Neural progenitor cell (in vitro differentiated cells): ENCODE measurements around the gene MTR. TPM values are rescaled to one million over a fixed set of nuclear protein-coding genes. Genes with fewer than 3 reads are reported as not detected.
A peak's percentile ranks its signal among the peaks of the same experiment; 100 is the strongest.

Source experiments
- DNase-seq: peaks from one replicate; pipeline ENCODE4 v3.0.0-alpha.2; 2016; ENCODE audit warnings: low spot score
- H2AFZ ChIP-seq: fragments of 200-600 bp; sonication (generic); replicated peaks from 2 replicates; pipeline ENCODE4 v1.6.1; 2016; ENCODE audit warnings: antibody characterized with exemption
- H3F3A ChIP-seq: fragments of 200-600 bp; sonication (generic); 2 replicates; pipeline ENCODE4 v1.6.1; 2016; ENCODE audit warnings: antibody characterized with exemption, low read depth
- H3K27ac ChIP-seq: fragments of 200-600 bp; sonication (generic); 2 replicates; pipeline ENCODE4 v1.5.1; 2016; ENCODE audit warnings: mild to moderate bottlenecking
- H3K27me3 ChIP-seq: fragments of 200-600 bp; sonication (generic); 2 replicates; pipeline ENCODE4 v1.6.1; 2016; ENCODE audit warnings: mild to moderate bottlenecking, moderate library complexity
- H3K36me3 ChIP-seq: fragments of 200-600 bp; sonication (generic); 2 replicates; pipeline ENCODE4 v1.5.1; 2016
- H3K4me1 ChIP-seq: fragments of 200-600 bp; sonication (generic); 2 replicates; pipeline ENCODE4 v1.6.1; 2016; ENCODE audit warnings: mixed run types
- H3K4me2 ChIP-seq: fragments of 200-600 bp; sonication (generic); 2 replicates; pipeline ENCODE4 v1.6.1; 2016
- H3K4me3 ChIP-seq: fragments of 200-600 bp; sonication (generic); 2 replicates; pipeline ENCODE4 v1.5.1; 2016
- H3K79me2 ChIP-seq: fragments of 200-600 bp; sonication (generic); 2 replicates; pipeline ENCODE4 v1.6.1; 2016; ENCODE audit warnings: low read depth
- H3K9ac ChIP-seq: fragments of 200-600 bp; sonication (generic); 2 replicates; pipeline ENCODE4 v1.6.1; 2016
- H3K9me3 ChIP-seq: fragments of 200-600 bp; sonication (generic); 2 replicates; pipeline ENCODE4 v1.5.1; 2016; ENCODE audit warnings: low read depth
- H4K20me1 ChIP-seq: fragments of 200-600 bp; sonication (generic); 2 replicates; pipeline ENCODE4 v1.6.1; 2016; ENCODE audit warnings: low read depth
- H3K27ac Mint-ChIP-seq: 3 replicates; pipeline ENCODE4 v1.8.0; 2021; ENCODE audit warnings: mixed read lengths
- H3K27me3 Mint-ChIP-seq: 2 replicates; pipeline ENCODE4 v1.8.0; 2022; ENCODE audit warnings: low read depth, mild to moderate bottlenecking, inconsistent platforms, moderate library complexity, mixed read lengths; ENCODE audit not compliant: insufficient read depth
- H3K36me3 Mint-ChIP-seq: 3 replicates; pipeline ENCODE4 v1.8.0; 2021; ENCODE audit warnings: mixed read lengths
- H3K4me1 Mint-ChIP-seq: 3 replicates; pipeline ENCODE4 v1.8.0; 2021; ENCODE audit warnings: mixed read lengths
- H3K4me3 Mint-ChIP-seq: 3 replicates; pipeline ENCODE4 v1.8.0; 2021; ENCODE audit warnings: mild to moderate bottlenecking, moderate library complexity, mixed read lengths
- H3K9me3 Mint-ChIP-seq: 3 replicates; pipeline ENCODE4 v1.8.0; 2020; ENCODE audit warnings: mixed read lengths
- CTCF ChIP-seq: fragments of 200-600 bp; sonication (generic); IDR thresholded peaks from 2 replicates; pipeline ENCODE4 v1.5.1; 2017; ENCODE audit warnings: antibody characterized with exemption, mild to moderate bottlenecking
- EZH2 ChIP-seq: fragments of 200-600 bp; sonication (generic); IDR thresholded peaks from 2 replicates; pipeline ENCODE4 v1.6.1; 2017; ENCODE audit warnings: antibody characterized with exemption, mild to moderate bottlenecking, moderate library complexity
- EZH2phosphoT487 ChIP-seq: fragments of 200-600 bp; sonication (generic); IDR thresholded peaks from 2 replicates; pipeline ENCODE4 v1.6.1; 2017; ENCODE audit warnings: antibody characterized with exemption
- total RNA-seq: library from RNA; depleted of rRNA; stranded (reverse); fragments of >200 nt; gene quantifications from 2 replicates; pipeline ENCODE4 v1.2.3, GENCODE V29; 2015; ENCODE audit warnings: low replicate concordance

Gene MTR
- total RNA-seq, 1 donor from 2014 or later: 27.3 TPM

DNA sequence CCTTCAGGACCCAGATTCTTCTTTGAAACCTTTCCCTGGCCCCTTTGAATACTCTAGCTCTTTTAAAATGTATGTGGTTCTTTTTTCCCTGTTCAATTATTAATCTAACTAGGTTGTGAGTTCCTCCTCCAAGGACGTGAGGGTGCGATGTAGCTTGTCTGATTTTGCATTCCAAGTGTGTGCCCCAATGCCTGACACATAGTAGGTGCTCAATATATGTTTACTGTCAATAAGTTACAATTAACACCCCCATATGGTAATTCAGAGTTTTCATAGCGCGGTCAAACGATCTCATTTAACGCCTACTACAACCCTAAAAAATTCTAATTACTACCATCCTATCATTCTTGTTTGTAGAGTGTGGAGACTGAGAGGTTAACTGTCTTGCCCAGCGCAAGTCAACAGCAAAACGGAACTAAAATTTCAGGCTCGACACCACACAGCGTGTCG, 482 bp upstream of the MTR start:
- Histone ChIP-seq H4K20me1 (no peaks in the 10 kb centered on the region), H3K4me1 (peaks cover 5% of the 10 kb centered on the region), H3K4me2 (peak overlapping the region; percentile 77), H3K36me3 (no peaks in the 10 kb centered on the region), H3K4me3 (peak overlapping the region; percentile 58), H3F3A (no peaks in the 10 kb centered on the region), H3K27ac (no peak overlapping the region), H3K79me2 (peaks cover 32% of the 10 kb centered on the region), H3K27me3 (peaks cover 11% of the 10 kb centered on the region), H3K9me3 (no peaks in the 10 kb centered on the region), H2AFZ (peak overlapping the region; percentile 89), H3K9ac (no peak overlapping the region)
- peaks cover 2% of the 10 kb centered on the region for H3K27me3 Mint-ChIP-seq
- H3K4me1 Mint-ChIP-seq: peaks cover 21% of the 10 kb centered on the region
- no peaks in the 10 kb centered on the region for H3K36me3 Mint-ChIP-seq
- H3K4me3 Mint-ChIP-seq: peak overlapping the region; percentile 97
- DNase-seq: no peak
- TF ChIP-seq CTCF: no peak
- TF ChIP-seq EZH2phosphoT487: no peak
- TF ChIP-seq EZH2: no peak
- H3K27ac Mint-ChIP-seq: peak overlapping the region; percentile 83
- H3K9me3 Mint-ChIP-seq: no peaks in the 10 kb centered on the region

- peaks cover 2% of the 10 kb centered on the region for H3K27me3 Mint-ChIP-seq
- Histone ChIP-seq H3K36me3 (no peaks in the 10 kb centered on the region), H3K4me3 (peak overlapping the region; percentile 58), H3F3A (no peaks in the 10 kb centered on the region), H4K20me1 (no peaks in the 10 kb centered on the region), H3K79me2 (peaks cover 44% of the 10 kb centered on the region), H3K27me3 (peaks cover 10% of the 10 kb centered on the region), H3K9ac (no peak overlapping the region), H3K27ac (no peak overlapping the region), H3K4me1 (peaks cover 5% of the 10 kb centered on the region), H3K4me2 (peak overlapping the region; percentile 77), H2AFZ (peak overlapping the region; percentile 89), H3K9me3 (no peaks in the 10 kb centered on the region)
- peak; percentile 5 for DNase-seq
- no peaks in the 10 kb centered on the region for H3K9me3 Mint-ChIP-seq
- peak overlapping the region; percentile 24 for H3K27ac Mint-ChIP-seq
- H3K4me3 Mint-ChIP-seq: peak overlapping the region; percentile 97
- TF ChIP-seq EZH2phosphoT487: no peak
- no peak for TF ChIP-seq EZH2
- TF ChIP-seq CTCF: no peak
- H3K4me1 Mint-ChIP-seq: peaks cover 21% of the 10 kb centered on the region
- no peaks in the 10 kb centered on the region for H3K36me3 Mint-ChIP-seq
Measured at GRCh38 chr1:236795757-236796667, 920 bp downstream of the MTR start.

- peaks cover 60% of the 10 kb centered on the region for H3K79me2 ChIP-seq
- H3K27ac Mint-ChIP-seq: no peak overlapping the region
- H3F3A ChIP-seq: no peaks in the 10 kb centered on the region
- no peaks in the 10 kb centered on the region for H3K9me3 ChIP-seq
- H3K36me3 Mint-ChIP-seq: peaks cover 2% of the 10 kb centered on the region
- no peak overlapping the region for H3K4me2 ChIP-seq
- no peaks in the 10 kb centered on the region for H3K36me3 ChIP-seq
- H3K4me3 ChIP-seq: no peak overlapping the region
- H3K9me3 Mint-ChIP-seq: no peaks in the 10 kb centered on the region
- peaks cover 2% of the 10 kb centered on the region for H3K27me3 Mint-ChIP-seq
- no peak overlapping the region for H3K9ac ChIP-seq
- no peak overlapping the region for H3K4me3 Mint-ChIP-seq
- H3K27me3 ChIP-seq: no peaks in the 10 kb centered on the region
- no peaks in the 10 kb centered on the region for H4K20me1 ChIP-seq
- peaks cover 5% of the 10 kb centered on the region for H3K4me1 ChIP-seq
- H3K4me1 Mint-ChIP-seq: peaks cover 21% of the 10 kb centered on the region
- DNase-seq: no peak
- no peak overlapping the region for H3K27ac ChIP-seq
- no peak overlapping the region for H2AFZ ChIP-seq
- no peak for TF ChIP-seq EZH2phosphoT487
Measured at GRCh38 chr1:236799001-236799400, 3.9 kb downstream of the MTR start.
